Measurements from ENCODE around the gene GNAS. TPM values are rescaled to one million over a fixed set of nuclear protein-coding genes. Genes with fewer than 3 reads are reported as not detected.

The GNAS gene
- total RNA-seq, 4 donors from 2014 or later = 281 to 822 (median 446) TPM

DNA sequence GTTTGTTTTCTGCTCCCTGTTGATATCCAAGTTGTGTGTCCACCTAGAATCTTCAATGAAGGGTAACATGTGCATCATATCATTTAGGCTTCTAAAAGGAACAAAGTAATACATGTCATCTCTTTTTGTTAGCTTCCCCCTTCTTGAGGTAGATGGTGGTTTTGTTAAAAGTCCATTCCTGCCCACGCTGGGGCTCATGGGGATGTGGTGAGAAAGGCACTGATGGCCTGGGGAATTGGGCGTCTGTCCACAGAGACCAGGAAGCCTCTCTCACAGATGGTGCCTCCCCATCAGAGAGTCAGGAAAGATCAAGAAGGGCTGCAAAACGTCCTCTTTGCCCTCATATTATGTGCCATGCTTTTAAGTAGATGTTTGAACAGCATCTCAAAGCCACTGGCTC lies 32.5 kb downstream of the GNAS start:
- Histone ChIP-seq H3K36me3 (no peaks in the 10 kb centered on the region), H3K9me3 (no peaks in the 10 kb centered on the region), H3K4me1 (no peaks in the 10 kb centered on the region), H3K4me3 (no peak overlapping the region), H3K27ac (no peak overlapping the region), H3K27me3 (no peaks in the 10 kb centered on the region)
- intact Hi-C loops (cut with DNase I; ENCODE audit: low total_unique reads) = no loop called here
- TF ChIP-seq POLR2A (IDR thresholded peaks at IDR 0.05) = no peak
- TF ChIP-seq, protein P1, sequence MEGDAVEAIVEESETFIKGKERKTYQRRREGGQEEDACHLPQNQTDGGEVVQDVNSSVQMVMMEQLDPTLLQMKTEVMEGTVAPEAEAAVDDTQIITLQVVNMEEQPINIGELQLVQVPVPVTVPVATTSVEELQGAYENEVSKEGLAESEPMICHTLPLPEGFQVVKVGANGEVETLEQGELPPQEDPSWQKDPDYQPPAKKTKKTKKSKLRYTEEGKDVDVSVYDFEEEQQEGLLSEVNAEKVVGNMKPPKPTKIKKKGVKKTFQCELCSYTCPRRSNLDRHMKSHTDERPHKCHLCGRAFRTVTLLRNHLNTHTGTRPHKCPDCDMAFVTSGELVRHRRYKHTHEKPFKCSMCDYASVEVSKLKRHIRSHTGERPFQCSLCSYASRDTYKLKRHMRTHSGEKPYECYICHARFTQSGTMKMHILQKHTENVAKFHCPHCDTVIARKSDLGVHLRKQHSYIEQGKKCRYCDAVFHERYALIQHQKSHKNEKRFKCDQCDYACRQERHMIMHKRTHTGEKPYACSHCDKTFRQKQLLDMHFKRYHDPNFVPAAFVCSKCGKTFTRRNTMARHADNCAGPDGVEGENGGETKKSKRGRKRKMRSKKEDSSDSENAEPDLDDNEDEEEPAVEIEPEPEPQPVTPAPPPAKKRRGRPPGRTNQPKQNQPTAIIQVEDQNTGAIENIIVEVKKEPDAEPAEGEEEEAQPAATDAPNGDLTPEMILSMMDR (IDR thresholded peaks at IDR 0.05) = no peak
- no peak for DNase-seq

DNA sequence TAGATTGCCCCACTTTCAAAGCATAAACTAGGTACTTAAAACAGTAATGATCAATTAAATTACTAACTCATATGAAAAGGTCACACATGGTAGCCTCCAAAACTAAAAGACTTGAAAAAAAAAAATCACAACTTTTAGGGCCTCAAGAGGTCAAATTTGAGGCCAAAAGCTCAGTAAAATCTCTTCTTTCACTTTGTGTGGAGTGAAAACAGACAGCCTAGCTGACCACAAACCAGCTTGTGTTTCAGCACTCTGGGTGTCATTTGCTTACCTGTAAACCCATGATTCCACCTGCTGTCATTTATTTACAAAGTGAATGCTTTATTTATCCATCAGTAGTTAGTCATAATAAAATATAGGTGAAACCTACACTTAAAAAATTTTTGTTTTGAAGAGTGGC lies 34.0 kb downstream of the GNAS start:
- no peaks in the 10 kb centered on the region for H3K36me3 ChIP-seq
- no peak overlapping the region for H3K4me3 ChIP-seq
- no peak for TF ChIP-seq POLR2A (IDR thresholded peaks at IDR 0.05)
- TF ChIP-seq, protein P1 (IDR thresholded peaks at IDR 0.05) = no peak
- H3K9me3 ChIP-seq = no peaks in the 10 kb centered on the region
- DNase-seq = no peak
- H3K27ac ChIP-seq = no peak overlapping the region
- H3K27me3 ChIP-seq = no peaks in the 10 kb centered on the region
- intact Hi-C loops (cut with DNase I; ENCODE audit: low total_unique reads) = no loop called here
- no peaks in the 10 kb centered on the region for H3K4me1 ChIP-seq

DNA sequence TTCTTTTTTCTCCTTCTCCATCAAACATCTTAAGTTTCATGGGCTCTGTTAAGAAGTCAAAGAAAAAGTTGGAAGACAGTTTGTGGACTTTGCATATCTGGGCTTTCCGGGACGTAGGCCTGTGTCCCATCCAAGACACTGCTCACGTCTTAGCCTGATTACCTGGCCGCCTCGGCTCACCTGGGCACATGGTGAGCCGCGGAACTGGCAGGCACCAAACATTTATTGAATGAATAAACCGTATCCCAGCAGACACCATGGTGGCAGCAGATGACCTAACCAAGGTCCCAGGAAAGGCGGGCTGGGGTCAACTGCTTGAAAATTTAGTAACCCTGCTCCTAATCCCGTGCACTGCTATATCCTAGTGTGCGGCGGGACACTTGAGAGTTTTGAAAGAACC lies 35.6 kb downstream of the GNAS start:
- Histone ChIP-seq H3K4me3 (peak overlapping the region; percentile 77 to 96), H3K27me3 (no peaks in the 10 kb centered on the region), H3K4me1 (no peaks in the 10 kb centered on the region), H3K36me3 (no peaks in the 10 kb centered on the region), H3K9me3 (no peaks in the 10 kb centered on the region), H3K27ac (peak overlapping the region; percentile 98 to 100)
- TF ChIP-seq POLR2A (IDR thresholded peaks at IDR 0.05) = no peak
- TF ChIP-seq, protein P1 (IDR thresholded peaks at IDR 0.05) = no peak
- no peak for DNase-seq
- intact Hi-C loops (cut with DNase I; ENCODE audit: low total_unique reads) = no loop called here

DNA sequence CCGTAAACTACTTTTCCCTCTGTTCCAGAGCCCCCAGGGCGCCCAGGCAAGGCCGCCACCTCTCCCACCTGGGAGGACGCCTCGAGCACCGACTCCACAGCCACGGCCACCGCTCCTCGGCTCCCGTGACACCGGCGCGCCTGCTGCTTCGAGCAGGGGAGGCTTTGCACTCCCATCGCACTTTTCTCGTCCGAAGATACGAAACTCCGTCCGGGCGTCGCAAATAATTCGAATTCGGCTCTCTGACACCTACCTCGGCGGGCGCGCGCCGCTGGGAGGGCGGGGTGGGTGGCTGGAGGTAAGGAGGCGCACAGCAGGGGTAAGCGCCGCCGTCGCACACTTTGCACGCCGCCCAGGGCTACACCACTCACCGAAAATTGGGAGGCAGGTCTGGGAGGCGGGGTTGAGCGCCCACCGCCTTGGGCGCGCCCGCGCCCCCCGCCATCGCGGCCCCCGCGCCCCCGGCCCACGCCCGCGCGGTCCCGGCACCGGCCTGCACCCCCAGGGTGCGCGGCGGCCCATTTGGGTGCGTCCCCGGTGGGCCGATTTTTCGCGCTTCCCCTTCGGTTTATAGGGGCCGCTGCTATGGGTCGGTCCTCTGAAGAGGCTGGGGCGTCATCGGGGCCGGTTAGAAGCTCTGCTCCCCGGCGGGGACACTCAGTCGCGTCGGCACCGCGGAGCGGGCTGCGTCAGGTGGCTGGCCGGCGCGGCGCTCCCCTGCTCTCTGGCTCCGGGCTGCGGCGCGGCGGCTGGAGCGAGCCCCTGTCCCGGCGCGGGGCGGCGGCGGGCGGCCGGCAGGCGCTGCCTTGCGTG lies 36.2 kb downstream of the GNAS start:
- Histone ChIP-seq H3K9me3 (no peaks in the 10 kb centered on the region), H3K4me3 (peak overlapping the region; percentile 77 to 96), H3K36me3 (no peaks in the 10 kb centered on the region), H3K4me1 (peaks cover 0 to 5% of the 10 kb centered on the region in 2 donors), H3K27ac (peak overlapping the region; percentile 98 to 100), H3K27me3 (no peaks in the 10 kb centered on the region)
- peak; percentile 79 to 83 for DNase-seq
- peak; percentile 95 to 96 for TF ChIP-seq POLR2A (IDR thresholded peaks at IDR 0.05)
- TF ChIP-seq, protein P1 (IDR thresholded peaks at IDR 0.05) = no peak
- intact Hi-C loops (cut with DNase I; ENCODE audit: low total_unique reads) = no loop called here

DNA sequence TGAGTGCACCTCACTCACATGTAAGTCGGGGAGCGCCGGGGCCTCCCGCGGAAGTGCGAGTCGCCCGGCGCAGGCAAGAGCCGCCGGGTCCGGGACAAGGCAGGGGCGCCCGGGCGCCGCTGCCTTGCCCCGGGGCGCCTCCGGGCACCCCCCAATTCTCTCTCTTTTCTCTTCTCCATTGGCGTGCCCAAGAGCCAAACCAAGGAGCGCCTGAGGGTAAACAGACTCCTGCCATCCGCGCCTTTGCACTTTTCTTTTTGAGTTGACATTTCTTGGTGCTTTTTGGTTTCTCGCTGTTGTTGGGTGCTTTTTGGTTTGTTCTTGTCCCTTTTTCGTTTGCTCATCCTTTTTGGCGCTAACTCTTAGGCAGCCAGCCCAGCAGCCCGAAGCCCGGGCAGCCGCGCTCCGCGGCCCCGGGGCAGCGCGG lies 36.8 kb downstream of the GNAS start:
- intact Hi-C loops (cut with DNase I; ENCODE audit: low total_unique reads) = no loop called here
- no peak for DNase-seq
- no peaks in the 10 kb centered on the region for H3K36me3 ChIP-seq
- TF ChIP-seq, protein P1 (IDR thresholded peaks at IDR 0.05) = no peak
- no peak for TF ChIP-seq POLR2A (IDR thresholded peaks at IDR 0.05)
- H3K27me3 ChIP-seq = no peaks in the 10 kb centered on the region
- H3K4me3 ChIP-seq = peak overlapping the region; percentile 77 to 96
- peaks cover 0 to 5% of the 10 kb centered on the region in 2 donors for H3K4me1 ChIP-seq
- H3K27ac ChIP-seq = peak overlapping the region; percentile 98 to 100
- H3K9me3 ChIP-seq = no peaks in the 10 kb centered on the region
